ENCODE data around the gene PPP2CA.
A peak's percentile ranks its signal among the peaks of the same experiment; 100 is the strongest.
"Not testable (repeated sequence)": the region's sequence is repeated elsewhere in the genome, so short reads cannot be mapped to it uniquely, and the experiment has no call there.

Gene PPP2CA

GRCh38 chr5:134225780-134226440 lies at the start of gene PPP2CA:
PPP2CA (minus strand) TSS chr5:134226073; CDS start chr5:134225861, 212 bp downstream.
- H3K9me3 ChIP-seq (ENCODE audit: control insufficient read depth, insufficient read depth, low read depth, low read length), result no peaks in the 10 kb centered on the region
- peak within 1 kb of the TSS; percentile 100 for H3K27ac ChIP-seq (ENCODE audit: low read depth, low read length)
- H3K4me1 ChIP-seq (ENCODE audit: control insufficient read depth, insufficient read depth, low read length), result peaks cover 13% of the 10 kb centered on the region
- H3K9ac ChIP-seq (ENCODE audit: low read length), result peak within 1 kb of the TSS; percentile 100
- peaks cover 4% of the 10 kb centered on the region; the same call in 1 of the 2 replicates for H3K36me3 ChIP-seq (ENCODE audit: control insufficient read depth, insufficient read depth, low read length)
- H3K4me3 ChIP-seq (ENCODE audit: low read depth, low read length), result peak within 1 kb of the TSS; percentile 99
- no peaks in the 10 kb centered on the region for H3K27me3 ChIP-seq (ENCODE audit: control insufficient read depth, insufficient read depth, low read length)

DNA sequence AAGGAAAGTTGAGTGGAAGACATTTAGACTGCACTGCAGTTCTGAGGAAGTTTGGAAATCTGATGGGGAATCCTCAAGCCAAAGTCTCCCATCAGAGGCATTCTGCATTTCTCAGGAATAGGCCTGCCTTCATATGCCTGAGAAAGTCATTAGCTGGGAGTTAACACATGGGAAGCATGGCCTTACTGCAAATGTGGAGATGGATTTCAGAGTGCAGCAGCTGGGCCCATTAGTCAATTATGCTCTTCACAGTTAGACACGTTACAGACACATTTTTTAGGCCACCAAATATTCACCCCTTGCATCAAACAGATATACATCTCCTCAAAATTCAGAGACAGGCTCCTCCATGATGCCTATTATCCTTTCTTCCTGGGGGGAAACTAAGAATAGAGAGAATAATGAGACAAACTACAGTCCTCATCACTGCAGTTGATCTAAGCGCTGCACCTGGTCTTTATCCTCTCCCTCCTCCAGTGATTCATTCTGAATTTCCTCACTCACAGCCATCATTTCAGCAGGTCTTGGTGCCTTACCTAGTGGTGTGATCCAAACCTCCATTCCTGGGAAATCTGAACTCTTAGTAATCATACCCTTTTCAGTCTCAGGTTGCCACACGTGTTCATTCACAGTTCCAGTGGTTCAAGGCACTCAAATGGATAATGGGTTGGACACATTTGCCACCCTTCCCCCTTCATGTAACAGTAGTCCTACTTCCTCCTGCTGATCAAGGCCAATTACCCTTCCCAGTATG lies 47.9 kb upstream of the PPP2CA start:
- Histone ChIP-seq H3K9ac (ENCODE audit: low read length) (no peak overlapping the region), H3K4me1 (ENCODE audit: control insufficient read depth, insufficient read depth, low read length) (0 out of 2 replicates have a peak, but pooled peaks cover 5% of the 10 kb centered on the region), H3K27me3 (ENCODE audit: control insufficient read depth, insufficient read depth, low read length) (no peaks in the 10 kb centered on the region), H3K27ac (ENCODE audit: low read depth, low read length) (no peak overlapping the region), H3K36me3 (ENCODE audit: control insufficient read depth, insufficient read depth, low read length) (no peaks in the 10 kb centered on the region), H3K4me3 (ENCODE audit: low read depth, low read length) (no peak overlapping the region), H3K9me3 (ENCODE audit: control insufficient read depth, insufficient read depth, low read depth, low read length) (peaks cover 9% of the 10 kb centered on the region; the same call in 1 of the 2 replicates)

- Histone ChIP-seq H3K27me3 (ENCODE audit: control insufficient read depth, insufficient read depth, low read length) (no peaks in the 10 kb centered on the region), H3K27ac (ENCODE audit: low read depth, low read length) (no peak overlapping the region), H3K9me3 (ENCODE audit: control insufficient read depth, insufficient read depth, low read depth, low read length) (peaks cover 9% of the 10 kb centered on the region; the same call in 1 of the 2 replicates), H3K4me3 (ENCODE audit: low read depth, low read length) (no peak overlapping the region), H3K9ac (ENCODE audit: low read length) (no peak overlapping the region), H3K4me1 (ENCODE audit: control insufficient read depth, insufficient read depth, low read length) (0 out of 2 replicates have a peak, but pooled peaks cover 5% of the 10 kb centered on the region), H3K36me3 (ENCODE audit: control insufficient read depth, insufficient read depth, low read length) (no peaks in the 10 kb centered on the region)
Measured at GRCh38 chr5:134271059-134271458, 45.2 kb upstream of the PPP2CA start.

DNA sequence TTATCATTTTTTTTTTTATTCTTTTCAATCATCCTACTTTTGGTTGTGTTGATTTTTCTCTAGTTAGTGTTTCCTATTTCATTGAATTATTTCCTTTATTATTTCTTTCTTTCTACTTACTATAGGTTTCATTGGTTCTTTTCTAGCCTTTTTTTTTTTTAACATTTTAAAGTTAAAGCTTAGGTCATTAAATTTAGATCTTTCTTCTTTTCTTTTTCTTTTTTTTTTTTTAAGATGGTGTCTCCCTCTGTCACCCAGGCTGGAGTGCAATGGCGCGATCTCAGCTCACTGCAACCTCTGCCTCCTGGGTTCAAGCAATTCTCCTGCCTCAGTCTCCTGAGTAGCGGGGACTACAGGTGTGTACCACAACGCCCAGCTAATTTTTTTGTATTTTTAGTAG lies 43.0 kb upstream of the PPP2CA start:
- Histone ChIP-seq H3K36me3 (ENCODE audit: control insufficient read depth, insufficient read depth, low read length) (no peaks in the 10 kb centered on the region), H3K9ac (ENCODE audit: low read length) (no peak overlapping the region), H3K9me3 (ENCODE audit: control insufficient read depth, insufficient read depth, low read depth, low read length) (peaks cover 20% of the 10 kb centered on the region), H3K4me3 (ENCODE audit: low read depth, low read length) (no peak overlapping the region), H3K4me1 (ENCODE audit: control insufficient read depth, insufficient read depth, low read length) (no peaks in the 10 kb centered on the region), H3K27me3 (ENCODE audit: control insufficient read depth, insufficient read depth, low read length) (no peaks in the 10 kb centered on the region), H3K27ac (ENCODE audit: low read depth, low read length) (no peak overlapping the region)

DNA sequence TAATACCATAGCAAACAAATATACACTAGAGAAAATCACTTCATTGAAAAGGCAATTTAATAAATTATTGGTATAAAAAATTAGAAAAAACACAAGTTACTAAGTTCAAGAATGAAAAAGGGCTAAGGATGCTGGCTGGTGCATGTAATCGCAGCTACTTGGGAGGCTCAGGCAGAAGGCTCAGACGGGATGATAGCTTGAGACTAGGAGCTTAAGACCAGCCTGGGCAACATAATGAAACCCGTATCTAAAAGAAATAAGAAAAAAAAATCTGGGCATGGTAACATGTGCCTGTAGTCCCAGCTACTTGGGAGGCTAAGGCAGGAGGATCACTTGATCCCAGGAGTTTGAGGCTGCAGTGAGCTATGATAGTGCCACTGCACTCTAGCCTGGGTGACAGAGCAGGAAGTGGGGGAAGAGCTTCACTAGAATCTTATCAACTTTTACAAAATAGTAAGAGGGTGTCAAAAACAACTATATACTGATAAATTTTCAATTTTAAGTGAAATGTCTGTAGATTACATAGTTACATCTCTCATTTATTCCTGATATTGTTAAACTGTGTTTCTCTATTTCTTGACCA lies 42.2 kb upstream of the PPP2CA start:
- Histone ChIP-seq H3K27me3 (ENCODE audit: control insufficient read depth, insufficient read depth, low read length) (no peaks in the 10 kb centered on the region), H3K27ac (ENCODE audit: low read depth, low read length) (no peak overlapping the region), H3K9me3 (ENCODE audit: control insufficient read depth, insufficient read depth, low read depth, low read length) (peaks cover 28% of the 10 kb centered on the region), H3K4me1 (ENCODE audit: control insufficient read depth, insufficient read depth, low read length) (no peaks in the 10 kb centered on the region), H3K4me3 (ENCODE audit: low read depth, low read length) (no peak overlapping the region), H3K9ac (ENCODE audit: low read length) (no peak overlapping the region), H3K36me3 (ENCODE audit: control insufficient read depth, insufficient read depth, low read length) (no peaks in the 10 kb centered on the region)

DNA sequence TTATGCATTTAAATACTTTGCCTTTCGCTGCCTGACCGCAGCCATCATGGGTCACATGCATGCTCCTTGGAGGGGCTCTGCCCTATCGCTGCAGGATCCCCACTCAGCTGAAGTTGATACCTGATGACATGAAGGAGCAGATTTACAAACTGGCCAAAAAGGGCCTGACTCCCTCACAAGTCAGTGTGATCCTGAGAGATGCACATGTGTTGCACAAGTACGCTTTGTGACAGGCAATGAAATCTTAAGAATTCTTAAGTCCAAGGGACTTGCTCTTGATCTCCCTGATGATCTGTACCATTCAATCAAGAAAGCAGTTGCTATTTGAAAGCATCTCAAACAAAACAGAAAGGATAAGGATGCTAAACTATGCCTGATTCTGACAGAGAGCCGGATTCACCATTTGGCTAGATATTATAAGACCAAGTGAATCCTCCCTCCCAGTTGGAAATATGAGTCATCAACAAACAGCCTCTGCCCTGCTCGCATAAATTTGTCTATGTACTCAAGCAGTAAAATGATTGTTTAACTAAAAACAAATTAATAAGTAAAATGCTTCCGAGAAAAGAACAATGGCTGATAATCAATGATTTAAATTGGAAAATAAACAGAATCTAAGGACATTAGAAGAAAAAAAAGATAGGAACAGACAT lies 41.6 kb upstream of the PPP2CA start:
- Histone ChIP-seq H3K9ac (ENCODE audit: low read length) (no peak overlapping the region), H3K9me3 (ENCODE audit: control insufficient read depth, insufficient read depth, low read depth, low read length) (peaks cover 33% of the 10 kb centered on the region), H3K27ac (ENCODE audit: low read depth, low read length) (no peak overlapping the region), H3K4me3 (ENCODE audit: low read depth, low read length) (no peak overlapping the region), H3K36me3 (ENCODE audit: control insufficient read depth, insufficient read depth, low read length) (no peaks in the 10 kb centered on the region), H3K27me3 (ENCODE audit: control insufficient read depth, insufficient read depth, low read length) (no peaks in the 10 kb centered on the region), H3K4me1 (ENCODE audit: control insufficient read depth, insufficient read depth, low read length) (no peaks in the 10 kb centered on the region)

- no peaks in the 10 kb centered on the region for H3K27me3 ChIP-seq (ENCODE audit: control insufficient read depth, insufficient read depth, low read length)
- no peak overlapping the region for H3K4me3 ChIP-seq (ENCODE audit: low read depth, low read length)
- no peak overlapping the region for H3K9ac ChIP-seq (ENCODE audit: low read length)
- no peaks in the 10 kb centered on the region for H3K36me3 ChIP-seq (ENCODE audit: control insufficient read depth, insufficient read depth, low read length)
- no peak overlapping the region for H3K27ac ChIP-seq (ENCODE audit: low read depth, low read length)
- no peaks in the 10 kb centered on the region for H3K4me1 ChIP-seq (ENCODE audit: control insufficient read depth, insufficient read depth, low read length)
- peaks cover 27% of the 10 kb centered on the region for H3K9me3 ChIP-seq (ENCODE audit: control insufficient read depth, insufficient read depth, low read depth, low read length)
Measured at GRCh38 chr5:134263801-134264200, 37.9 kb upstream of the PPP2CA start.

- H3K27me3 ChIP-seq (ENCODE audit: control insufficient read depth, insufficient read depth, low read length); H3K27ac ChIP-seq (ENCODE audit: low read depth, low read length); H3K9ac ChIP-seq (ENCODE audit: low read length); H3K36me3 ChIP-seq (ENCODE audit: control insufficient read depth, insufficient read depth, low read length); H3K4me1 ChIP-seq (ENCODE audit: control insufficient read depth, insufficient read depth, low read length); H3K4me3 ChIP-seq (ENCODE audit: low read depth, low read length): not testable (repeated sequence)
- H3K9me3 ChIP-seq (ENCODE audit: control insufficient read depth, insufficient read depth, low read depth, low read length), result peaks cover 27% of the 10 kb centered on the region
Measured at GRCh38 chr5:134262629-134263028, 36.8 kb upstream of the PPP2CA start.

- Histone ChIP-seq H3K36me3 (ENCODE audit: control insufficient read depth, insufficient read depth, low read length) (no peaks in the 10 kb centered on the region), H3K4me3 (ENCODE audit: low read depth, low read length) (no peak overlapping the region), H3K27me3 (ENCODE audit: control insufficient read depth, insufficient read depth, low read length) (no peaks in the 10 kb centered on the region), H3K9me3 (ENCODE audit: control insufficient read depth, insufficient read depth, low read depth, low read length) (peaks cover 17% of the 10 kb centered on the region), H3K9ac (ENCODE audit: low read length) (no peak overlapping the region), H3K27ac (ENCODE audit: low read depth, low read length) (no peak overlapping the region), H3K4me1 (ENCODE audit: control insufficient read depth, insufficient read depth, low read length) (no peaks in the 10 kb centered on the region)
Measured at GRCh38 chr5:134258896-134259295, 33.0 kb upstream of the PPP2CA start.

GRCh38 chr5:134257176-134257575 lies 31.3 kb upstream of the PPP2CA start:
- H3K4me3 ChIP-seq (ENCODE audit: low read depth, low read length), result no peak overlapping the region
- H3K9me3 ChIP-seq (ENCODE audit: control insufficient read depth, insufficient read depth, low read depth, low read length), result peaks cover 2% of the 10 kb centered on the region; the same call in 1 of the 2 replicates
- no peaks in the 10 kb centered on the region for H3K36me3 ChIP-seq (ENCODE audit: control insufficient read depth, insufficient read depth, low read length)
- no peaks in the 10 kb centered on the region for H3K4me1 ChIP-seq (ENCODE audit: control insufficient read depth, insufficient read depth, low read length)
- H3K9ac ChIP-seq (ENCODE audit: low read length), result no peak overlapping the region
- no peaks in the 10 kb centered on the region for H3K27me3 ChIP-seq (ENCODE audit: control insufficient read depth, insufficient read depth, low read length)
- H3K27ac ChIP-seq (ENCODE audit: low read depth, low read length), result no peak overlapping the region
